Neural cell (in vitro differentiated cells): Measurements from ENCODE around the gene BTN2A1. TPM values are rescaled to one million over a fixed set of nuclear protein-coding genes. Genes with fewer than 3 reads are reported as not detected.

Source experiments
- H2AFZ ChIP-seq: fragments of 200-600, 300-800 bp; sonication (generic), shearing (Covaris generic); 2 replicates; pipeline ENCODE4 v1.6.0; 2014; ENCODE audit warnings: low read depth, mild to moderate bottlenecking, antibody characterized with exemption, low read length, moderate library complexity
- H3F3A ChIP-seq: fragments of 200-600 bp; shearing (Covaris generic); 2 replicates; pipeline ENCODE4 v1.6.1; 2016; ENCODE audit warnings: mild to moderate bottlenecking, moderate library complexity, mixed read lengths, antibody characterized with exemption, low read length; ENCODE audit not compliant: insufficient read depth, poor library complexity, severe bottlenecking
- H3K27ac ChIP-seq: fragments of 200-600, 300-800 bp; sonication (generic), shearing (Covaris generic); 2 replicates; pipeline ENCODE4 v1.5.1; 2014; ENCODE audit warnings: mild to moderate bottlenecking, low read length, moderate library complexity
- H3K27me3 ChIP-seq: fragments of 300-800, 200-600 bp; sonication (generic), shearing (Covaris generic); 2 replicates; pipeline ENCODE4 v1.6.0; 2014; ENCODE audit warnings: mild to moderate bottlenecking, low read depth, low read length, moderate library complexity; ENCODE audit not compliant: insufficient read depth
- H3K36me3 ChIP-seq: fragments of 300-800, 200-600 bp; sonication (generic), shearing (Covaris generic); 2 replicates; pipeline ENCODE4 v1.5.1; 2014; ENCODE audit warnings: mild to moderate bottlenecking, antibody characterized with exemption, low read length, moderate library complexity; ENCODE audit not compliant: insufficient read depth
- H3K4me2 ChIP-seq: fragments of 300-800, 200-600 bp; sonication (generic), shearing (Covaris generic); 2 replicates; pipeline ENCODE4 v1.6.0; 2014; ENCODE audit warnings: mild to moderate bottlenecking, low read length
- H3K4me3 ChIP-seq: fragments of 300-800, 200-600 bp; sonication (generic), shearing (Covaris generic); 2 replicates; pipeline ENCODE4 v1.5.1; 2014; ENCODE audit warnings: mild to moderate bottlenecking, low read length, moderate library complexity
- H3K79me2 ChIP-seq: fragments of 200-600 bp; shearing (Covaris generic); replicated peaks from 2 replicates; pipeline ENCODE4 v1.6.0; 2014; ENCODE audit warnings: mild to moderate bottlenecking, low read length, moderate library complexity; ENCODE audit not compliant: insufficient read depth
- H3K9ac ChIP-seq: fragments of 300-800, 200-600 bp; sonication (generic), shearing (Covaris generic); 2 replicates; pipeline ENCODE4 v1.6.1; 2016; ENCODE audit warnings: mild to moderate bottlenecking, low read length, mixed read lengths
- H3K9me2 ChIP-seq: fragments of 200-600 bp; shearing (Covaris generic); 2 replicates; pipeline ENCODE4 v1.6.1; 2016; ENCODE audit warnings: mild to moderate bottlenecking, low read length, mixed read lengths; ENCODE audit not compliant: insufficient read depth
- H3K9me3 ChIP-seq: fragments of 200-600, 300-800 bp; sonication (generic), shearing (Covaris generic); 2 replicates; pipeline ENCODE4 v1.6.1; 2016; ENCODE audit warnings: mild to moderate bottlenecking, mixed run types, low read length, moderate library complexity, mixed read lengths
- H4K20me1 ChIP-seq: fragments of 200-600 bp; shearing (Covaris generic); 2 replicates; pipeline ENCODE4 v1.6.1; 2016; ENCODE audit warnings: mild to moderate bottlenecking, mixed run types; ENCODE audit not compliant: insufficient read depth
- MXI1 ChIP-seq: fragments of 450-650 bp; conservative IDR thresholded peaks from 2 replicates; pipeline ENCODE4 v1.6.1; 2014; ENCODE audit warnings: antibody characterized with exemption, mild to moderate bottlenecking; ENCODE audit not compliant: poor library complexity, severe bottlenecking
- POLR2AphosphoS5 ChIP-seq: IDR thresholded peaks from 2 replicates; pipeline ENCODE4 v1.6.1; 2012
- RAD21 ChIP-seq: fragments of 450-650 bp; conservative IDR thresholded peaks from 2 replicates; pipeline ENCODE4 v1.6.1; 2014; ENCODE audit warnings: antibody characterized with exemption, mild to moderate bottlenecking, moderate library complexity
- SMC3 ChIP-seq: fragments of 450-650 bp; conservative IDR thresholded peaks from 2 replicates; pipeline ENCODE4 v1.6.1; 2014; ENCODE audit warnings: antibody characterized with exemption, mild to moderate bottlenecking, moderate library complexity; ENCODE audit not compliant: poor library complexity
- TAF1 ChIP-seq: IDR thresholded peaks from 2 replicates; pipeline ENCODE4 v1.6.1; 2012; ENCODE audit warnings: low read depth
- polyA plus RNA-seq: library from polyadenylated mRNA; depleted of rRNA; stranded (reverse); fragments of >200 nt; gene quantifications from 2 replicates; pipeline ENCODE4 v1.2.3, GENCODE V29; 2014
- TF ChIP-seq, protein P1 (sequence below): fragments of 450-650 bp; IDR thresholded peaks from 2 replicates; pipeline ENCODE4 v1.5.1; 2014; ENCODE audit warnings: antibody characterized with exemption, mild to moderate bottlenecking, moderate library complexity; ENCODE audit not compliant: poor library complexity, severe bottlenecking
- TF ChIP-seq, protein P2 (sequence below): IDR thresholded peaks from 2 replicates; pipeline ENCODE4 v1.6.1; 2012; ENCODE audit warnings: borderline replicate concordance

Gene BTN2A1
- polyA plus RNA-seq, 1 donor from 2014 or later, result 33.8 TPM

DNA sequence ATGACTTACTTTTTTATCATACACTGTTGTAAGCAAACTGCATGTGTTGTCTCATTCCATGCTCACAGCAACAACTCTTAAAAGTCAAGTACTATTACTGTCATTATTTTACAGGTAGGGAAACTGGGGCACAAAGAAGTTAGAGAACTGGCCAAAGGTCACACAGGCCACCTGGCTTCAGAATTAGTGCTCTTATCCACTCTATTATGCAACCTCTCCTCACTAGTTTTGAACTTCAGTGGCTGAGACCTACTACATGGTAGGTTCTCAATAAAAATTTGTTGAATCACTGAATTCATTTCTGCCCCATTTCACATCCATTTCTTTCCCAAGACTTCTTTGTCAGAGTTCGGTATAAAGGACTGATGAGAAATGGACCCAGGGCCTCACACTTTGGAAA, 19.8 kb upstream of the BTN2A1 start:
- no peaks in the 10 kb centered on the region for H4K20me1 ChIP-seq
- TF ChIP-seq TAF1 (no peak), RAD21 (no peak)

DNA sequence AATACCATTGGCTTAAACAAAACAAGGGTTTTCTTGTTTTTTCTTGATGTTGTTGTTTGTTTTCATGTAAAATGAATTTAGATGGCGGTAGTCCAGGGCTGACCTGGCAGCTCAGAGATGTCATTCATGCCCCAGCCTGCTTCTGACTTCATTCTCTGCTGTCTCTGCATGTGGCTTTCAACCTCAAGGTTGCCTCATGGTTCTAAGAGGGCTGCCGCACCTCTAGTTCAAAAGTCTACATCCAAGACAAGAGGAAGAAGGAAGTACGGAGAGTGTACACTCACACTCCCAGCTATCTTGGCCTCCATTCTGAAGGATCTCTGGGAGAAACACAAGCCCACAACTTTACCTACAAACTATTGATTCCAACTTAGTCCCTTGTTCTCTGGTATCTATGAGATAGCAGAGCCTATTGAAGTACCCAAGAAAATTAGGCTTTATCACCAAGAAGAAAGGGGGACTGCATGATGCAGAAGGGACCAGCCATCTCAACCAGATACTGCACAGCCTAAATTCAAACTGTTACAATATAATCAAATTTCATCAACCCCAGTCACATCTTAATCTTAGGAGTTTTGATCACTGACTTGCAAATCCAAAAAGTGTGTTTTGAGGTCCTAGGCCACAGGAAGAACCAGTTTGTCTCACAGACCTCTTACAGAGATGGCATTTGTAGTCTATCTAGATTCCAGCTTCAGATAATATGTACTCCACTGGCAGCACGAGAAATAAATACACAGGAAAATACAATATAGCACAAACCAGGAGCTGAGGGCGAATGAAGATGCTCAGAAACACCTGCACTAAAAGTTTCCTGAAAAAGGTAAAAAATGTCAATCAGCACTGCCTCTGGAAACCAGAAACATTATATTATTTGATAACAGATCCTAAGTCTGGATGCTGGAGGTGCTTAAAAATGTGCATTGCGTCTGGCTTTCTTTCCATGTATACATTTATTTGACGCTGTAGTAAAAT, 18.3 kb upstream of the BTN2A1 start:
- H3K27ac ChIP-seq, result no peak overlapping the region
- H3K27me3 ChIP-seq, result no peaks in the 10 kb centered on the region
- no peaks in the 10 kb centered on the region for H3K9me3 ChIP-seq
- no peaks in the 10 kb centered on the region for H3F3A ChIP-seq
- TF ChIP-seq RAD21 (no peak), TAF1 (no peak), SMC3 (no peak), MXI1 (no peak), POLR2AphosphoS5 (no peak)
- TF ChIP-seq, protein P1, sequence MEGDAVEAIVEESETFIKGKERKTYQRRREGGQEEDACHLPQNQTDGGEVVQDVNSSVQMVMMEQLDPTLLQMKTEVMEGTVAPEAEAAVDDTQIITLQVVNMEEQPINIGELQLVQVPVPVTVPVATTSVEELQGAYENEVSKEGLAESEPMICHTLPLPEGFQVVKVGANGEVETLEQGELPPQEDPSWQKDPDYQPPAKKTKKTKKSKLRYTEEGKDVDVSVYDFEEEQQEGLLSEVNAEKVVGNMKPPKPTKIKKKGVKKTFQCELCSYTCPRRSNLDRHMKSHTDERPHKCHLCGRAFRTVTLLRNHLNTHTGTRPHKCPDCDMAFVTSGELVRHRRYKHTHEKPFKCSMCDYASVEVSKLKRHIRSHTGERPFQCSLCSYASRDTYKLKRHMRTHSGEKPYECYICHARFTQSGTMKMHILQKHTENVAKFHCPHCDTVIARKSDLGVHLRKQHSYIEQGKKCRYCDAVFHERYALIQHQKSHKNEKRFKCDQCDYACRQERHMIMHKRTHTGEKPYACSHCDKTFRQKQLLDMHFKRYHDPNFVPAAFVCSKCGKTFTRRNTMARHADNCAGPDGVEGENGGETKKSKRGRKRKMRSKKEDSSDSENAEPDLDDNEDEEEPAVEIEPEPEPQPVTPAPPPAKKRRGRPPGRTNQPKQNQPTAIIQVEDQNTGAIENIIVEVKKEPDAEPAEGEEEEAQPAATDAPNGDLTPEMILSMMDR, result no peak
- TF ChIP-seq, protein P2, sequence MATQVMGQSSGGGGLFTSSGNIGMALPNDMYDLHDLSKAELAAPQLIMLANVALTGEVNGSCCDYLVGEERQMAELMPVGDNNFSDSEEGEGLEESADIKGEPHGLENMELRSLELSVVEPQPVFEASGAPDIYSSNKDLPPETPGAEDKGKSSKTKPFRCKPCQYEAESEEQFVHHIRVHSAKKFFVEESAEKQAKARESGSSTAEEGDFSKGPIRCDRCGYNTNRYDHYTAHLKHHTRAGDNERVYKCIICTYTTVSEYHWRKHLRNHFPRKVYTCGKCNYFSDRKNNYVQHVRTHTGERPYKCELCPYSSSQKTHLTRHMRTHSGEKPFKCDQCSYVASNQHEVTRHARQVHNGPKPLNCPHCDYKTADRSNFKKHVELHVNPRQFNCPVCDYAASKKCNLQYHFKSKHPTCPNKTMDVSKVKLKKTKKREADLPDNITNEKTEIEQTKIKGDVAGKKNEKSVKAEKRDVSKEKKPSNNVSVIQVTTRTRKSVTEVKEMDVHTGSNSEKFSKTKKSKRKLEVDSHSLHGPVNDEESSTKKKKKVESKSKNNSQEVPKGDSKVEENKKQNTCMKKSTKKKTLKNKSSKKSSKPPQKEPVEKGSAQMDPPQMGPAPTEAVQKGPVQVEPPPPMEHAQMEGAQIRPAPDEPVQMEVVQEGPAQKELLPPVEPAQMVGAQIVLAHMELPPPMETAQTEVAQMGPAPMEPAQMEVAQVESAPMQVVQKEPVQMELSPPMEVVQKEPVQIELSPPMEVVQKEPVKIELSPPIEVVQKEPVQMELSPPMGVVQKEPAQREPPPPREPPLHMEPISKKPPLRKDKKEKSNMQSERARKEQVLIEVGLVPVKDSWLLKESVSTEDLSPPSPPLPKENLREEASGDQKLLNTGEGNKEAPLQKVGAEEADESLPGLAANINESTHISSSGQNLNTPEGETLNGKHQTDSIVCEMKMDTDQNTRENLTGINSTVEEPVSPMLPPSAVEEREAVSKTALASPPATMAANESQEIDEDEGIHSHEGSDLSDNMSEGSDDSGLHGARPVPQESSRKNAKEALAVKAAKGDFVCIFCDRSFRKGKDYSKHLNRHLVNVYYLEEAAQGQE, result no peak
- no peaks in the 10 kb centered on the region for H3K9me2 ChIP-seq
- H2AFZ ChIP-seq, result no peak overlapping the region
- H3K79me2 ChIP-seq, result no peaks in the 10 kb centered on the region
- H4K20me1 ChIP-seq, result no peaks in the 10 kb centered on the region
- H3K36me3 ChIP-seq, result no peaks in the 10 kb centered on the region
- H3K4me2 ChIP-seq, result no peak overlapping the region
- no peak overlapping the region for H3K4me3 ChIP-seq
- no peak overlapping the region for H3K9ac ChIP-seq

More for the DNA sequence above, 19.8 kb upstream of the BTN2A1 start:
- Histone ChIP-seq H3K9me2 (no peaks in the 10 kb centered on the region), H3F3A (no peaks in the 10 kb centered on the region), H3K9ac (no peak overlapping the region), H3K36me3 (no peaks in the 10 kb centered on the region), H3K9me3 (no peaks in the 10 kb centered on the region), H2AFZ (no peak overlapping the region), H3K27me3 (no peaks in the 10 kb centered on the region), H3K79me2 (no peaks in the 10 kb centered on the region), H3K4me3 (no peak overlapping the region), H3K27ac (no peak overlapping the region), H3K4me2 (no peak overlapping the region)

DNA sequence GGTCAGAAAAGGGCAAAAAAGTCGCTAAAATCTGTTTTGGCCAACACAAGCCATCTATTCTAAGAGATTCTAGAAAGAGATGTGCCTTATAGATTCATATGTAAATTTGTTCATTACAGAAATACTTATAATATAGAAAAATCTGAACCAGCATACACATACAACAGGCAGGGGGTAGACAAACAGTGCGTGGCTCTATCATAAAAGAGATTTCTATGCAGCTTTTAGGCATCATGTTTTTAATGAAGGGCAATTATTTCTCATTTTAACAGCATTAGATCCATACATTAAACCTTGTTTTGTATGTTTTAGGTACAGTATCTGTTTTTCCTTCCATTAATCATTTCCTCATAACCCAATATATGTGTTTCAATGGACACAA, 16.8 kb upstream of the BTN2A1 start:
- no peak overlapping the region for H2AFZ ChIP-seq
- TF ChIP-seq RAD21 (no peak), SMC3 (no peak), POLR2AphosphoS5 (no peak)
- TF ChIP-seq, protein P2, result no peak
- no peaks in the 10 kb centered on the region for H3K36me3 ChIP-seq
- H3F3A ChIP-seq, result no peaks in the 10 kb centered on the region
- no peaks in the 10 kb centered on the region for H3K27me3 ChIP-seq
- no peaks in the 10 kb centered on the region for H3K9me2 ChIP-seq
- no peaks in the 10 kb centered on the region for H3K9me3 ChIP-seq
- H3K9ac ChIP-seq, result no peak overlapping the region
- H3K4me2 ChIP-seq, result no peak overlapping the region
- H3K4me3 ChIP-seq, result no peak overlapping the region
- H3K79me2 ChIP-seq, result no peaks in the 10 kb centered on the region
- H4K20me1 ChIP-seq, result no peaks in the 10 kb centered on the region
- no peak overlapping the region for H3K27ac ChIP-seq
